ENCODE results near the gene ZNF385B. TPM values are rescaled to one million over a fixed set of nuclear protein-coding genes. Genes with fewer than 3 reads are reported as not detected.
A peak's percentile ranks its signal among the peaks of the same experiment; 100 is the strongest.
"Not testable (repeated sequence)": the region's sequence is repeated elsewhere in the genome, so short reads cannot be mapped to it uniquely, and the experiment has no call there.

Gene ZNF385B
- not detected in 2 replicates for total RNA-seq

DNA sequence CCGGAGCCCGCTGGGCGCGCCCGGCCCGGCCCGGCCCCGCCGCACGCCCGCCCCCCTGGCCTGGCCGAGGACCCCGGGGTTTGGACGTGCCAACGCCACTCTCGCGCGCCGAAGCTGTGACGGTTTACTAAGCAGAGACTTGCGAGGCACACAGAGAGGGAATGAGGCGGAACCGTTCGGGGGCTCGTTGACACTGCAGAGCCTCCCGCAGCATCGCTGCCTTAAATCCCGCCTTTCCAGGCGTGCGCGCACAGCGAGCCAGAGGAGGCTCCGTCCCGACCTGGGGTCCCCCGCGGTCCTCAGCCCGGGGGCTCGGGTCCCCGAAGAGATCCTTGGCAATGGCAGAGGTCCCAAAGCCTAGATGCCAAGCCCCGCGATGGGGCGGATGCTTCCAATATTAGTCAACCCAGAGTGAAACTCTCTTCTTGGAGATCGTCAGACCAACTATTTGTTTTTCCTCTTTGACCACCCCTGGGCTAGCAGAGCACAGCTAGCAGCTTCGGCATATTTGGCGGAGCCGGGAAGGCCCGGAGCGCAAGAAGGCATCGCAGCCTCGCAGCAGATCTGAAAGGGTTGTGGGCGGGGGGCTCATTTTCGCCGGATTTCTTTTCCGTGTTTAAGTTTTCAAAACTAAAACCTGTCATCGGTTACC is at the start of gene ZNF385B:
Gene ZNF385B, minus strand, starts transcription at position 197 of the 652 bp plus-strand sequence.
- peak within 1 kb of the TSS; percentile 55 for H3K4me3 Mint-ChIP-seq

DNA sequence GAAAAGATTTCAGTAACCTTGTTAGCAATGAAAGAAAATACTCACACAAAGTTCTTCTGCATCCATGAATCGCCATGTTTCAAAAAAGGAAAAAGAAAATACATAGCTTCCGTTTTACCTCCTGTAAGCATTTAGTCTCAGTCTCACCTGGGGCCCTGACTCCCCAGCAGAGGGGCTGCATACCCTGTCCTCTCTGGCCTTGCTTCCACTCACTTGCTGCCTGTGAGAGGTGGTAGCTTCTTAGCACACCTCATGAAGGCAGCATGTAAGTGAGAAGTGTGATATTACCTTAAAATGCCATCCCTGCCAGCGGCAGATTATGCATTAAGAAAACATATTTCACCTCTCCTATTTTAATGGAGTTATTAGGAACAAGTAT is 49.3 kb upstream of the ZNF385B start:
- no peaks in the 10 kb centered on the region for H3K36me3 Mint-ChIP-seq (ENCODE audit: low read depth)
- H3K27me3 Mint-ChIP-seq = no peaks in the 10 kb centered on the region
- H3K4me3 Mint-ChIP-seq = no peak overlapping the region
- DNase-seq = no peak
- no peaks in the 10 kb centered on the region for H3K4me1 Mint-ChIP-seq
- intact Hi-C loops (cut with micrococcal nuclease) = no loop called here
- no peaks in the 10 kb centered on the region for H3K9me3 Mint-ChIP-seq
- no peak overlapping the region for H3K27ac Mint-ChIP-seq

More for the DNA sequence above, at the start of gene ZNF385B:
- Mint-ChIP-seq H3K9me3 (no peaks in the 10 kb centered on the region), H3K36me3 (ENCODE audit: low read depth) (no peaks in the 10 kb centered on the region), H3K27me3 (peaks cover 69% of the 10 kb centered on the region), H3K4me1 (peaks cover 11% of the 10 kb centered on the region), H3K27ac (no peak within 1 kb of the TSS)
- no peak for DNase-seq
- intact Hi-C loops (cut with micrococcal nuclease) = no loop called here

DNA sequence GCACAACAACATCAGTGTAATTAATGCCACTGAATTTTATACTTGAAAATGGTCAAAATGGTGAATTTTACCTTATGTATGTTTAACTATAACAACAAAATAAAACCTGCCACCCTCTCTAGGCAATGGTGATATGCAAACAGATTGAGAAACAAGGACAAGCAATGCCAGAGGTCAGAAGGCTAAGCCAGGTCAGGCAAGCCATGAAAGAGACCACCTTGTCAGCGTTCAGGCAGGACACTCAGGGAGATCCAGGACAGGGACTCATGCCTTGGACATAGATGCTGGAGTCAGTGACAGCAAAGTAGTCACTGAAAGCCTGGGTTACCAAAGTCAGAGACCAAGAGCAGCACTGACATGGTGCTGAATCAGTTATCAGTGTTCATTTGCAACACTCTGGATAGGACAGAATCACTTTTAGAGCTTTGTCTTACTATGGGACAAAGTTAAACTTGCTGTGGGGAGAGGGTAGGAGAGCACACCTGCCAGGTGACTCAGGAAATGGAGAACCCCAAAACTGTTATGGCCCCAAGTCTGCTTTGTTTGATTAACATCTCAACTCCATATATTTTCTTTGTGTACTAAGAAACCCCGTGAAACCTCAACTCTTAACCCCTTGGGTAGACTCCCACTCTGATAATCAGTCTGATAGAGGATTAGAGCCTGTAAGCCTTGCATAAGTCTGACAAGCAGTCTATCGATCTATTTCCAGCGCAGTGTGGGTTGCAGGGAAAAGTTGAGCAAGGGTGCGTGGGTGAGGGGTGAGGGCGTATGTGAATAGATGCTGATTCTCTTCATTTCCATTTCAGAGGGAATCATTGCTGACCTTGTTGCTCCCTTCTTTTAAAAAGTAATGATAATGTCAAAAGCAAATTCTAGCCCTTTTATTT is 48.7 kb upstream of the ZNF385B start:
- Mint-ChIP-seq H3K36me3 (ENCODE audit: low read depth) (no peaks in the 10 kb centered on the region), H3K4me1 (no peaks in the 10 kb centered on the region), H3K4me3 (no peak overlapping the region), H3K27ac (no peak overlapping the region), H3K27me3 (no peaks in the 10 kb centered on the region), H3K9me3 (no peaks in the 10 kb centered on the region)
- no peak for DNase-seq
- intact Hi-C loops (cut with micrococcal nuclease) = no loop called here

DNA sequence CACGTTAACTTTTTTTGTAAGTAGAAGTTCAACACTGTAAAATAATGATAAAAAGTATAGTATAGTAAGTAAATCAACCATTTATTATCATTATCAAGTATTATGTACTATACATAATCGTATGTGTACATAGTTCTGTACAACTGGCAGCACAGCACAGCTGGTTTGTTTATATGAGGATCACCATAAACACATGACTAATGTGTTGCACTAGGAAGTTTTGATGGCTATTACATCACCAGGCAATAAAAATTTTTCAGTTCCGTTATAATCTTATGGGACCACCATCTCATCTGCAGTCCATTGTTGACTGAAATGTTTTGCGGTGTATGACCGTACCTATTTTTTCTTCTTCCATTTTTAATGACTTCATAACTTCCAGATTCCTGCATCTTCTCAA is 39.2 kb upstream of the ZNF385B start:
- H3K27me3 Mint-ChIP-seq = no peaks in the 10 kb centered on the region
- intact Hi-C loops (cut with micrococcal nuclease) = no loop called here
- no peaks in the 10 kb centered on the region for H3K4me1 Mint-ChIP-seq
- H3K27ac Mint-ChIP-seq = no peak overlapping the region
- H3K4me3 Mint-ChIP-seq = no peak overlapping the region
- no peak for DNase-seq
- H3K9me3 Mint-ChIP-seq = no peaks in the 10 kb centered on the region
- no peaks in the 10 kb centered on the region for H3K36me3 Mint-ChIP-seq (ENCODE audit: low read depth)

DNA sequence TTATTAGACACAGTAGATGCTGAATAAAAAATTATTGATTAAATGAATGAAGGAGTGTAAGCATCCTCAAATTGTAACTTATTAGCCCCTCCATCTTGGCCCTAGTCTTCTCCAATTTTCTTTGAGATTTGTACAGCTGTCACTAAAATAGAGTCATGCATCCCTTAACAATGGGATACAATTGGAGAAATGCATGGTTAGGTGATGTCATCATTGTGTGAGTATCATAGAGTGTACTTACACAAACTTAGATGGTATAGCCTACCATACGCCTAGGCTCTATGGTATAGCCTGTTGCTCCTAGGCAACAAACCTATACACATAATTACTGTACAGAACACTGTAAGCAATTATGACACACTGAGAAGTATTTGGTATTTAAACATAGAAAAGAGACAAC is 38.3 kb upstream of the ZNF385B start:
- no peaks in the 10 kb centered on the region for H3K4me1 Mint-ChIP-seq
- H3K36me3 Mint-ChIP-seq (ENCODE audit: low read depth) = no peaks in the 10 kb centered on the region
- no peak overlapping the region for H3K4me3 Mint-ChIP-seq
- H3K9me3 Mint-ChIP-seq = no peaks in the 10 kb centered on the region
- no peak overlapping the region for H3K27ac Mint-ChIP-seq
- H3K27me3 Mint-ChIP-seq = peaks cover 3% of the 10 kb centered on the region
- intact Hi-C loops (cut with micrococcal nuclease) = no loop called here
- no peak for DNase-seq

DNA sequence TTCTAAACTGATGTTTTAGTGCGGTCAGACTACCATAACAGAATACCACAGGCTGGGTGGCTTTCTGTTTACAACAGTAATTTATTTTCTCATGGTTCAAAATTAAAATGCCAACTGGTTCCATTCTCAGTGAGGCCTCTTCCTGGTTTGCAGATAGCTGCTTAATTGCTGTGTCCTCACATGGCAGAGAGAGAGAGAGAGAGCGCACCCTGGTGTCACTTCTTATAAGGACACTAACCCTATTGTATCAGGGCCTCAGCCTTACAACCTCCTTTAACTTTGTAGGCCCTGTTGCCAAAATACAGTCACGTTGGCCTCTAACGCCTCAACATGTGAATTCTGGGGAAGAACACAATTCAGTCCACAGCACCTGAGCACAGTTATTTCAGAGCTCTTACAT is 37.5 kb upstream of the ZNF385B start:
- intact Hi-C loops (cut with micrococcal nuclease) = no loop called here
- Mint-ChIP-seq H3K36me3 (ENCODE audit: low read depth) (no peaks in the 10 kb centered on the region), H3K4me3 (no peak overlapping the region), H3K9me3 (no peaks in the 10 kb centered on the region), H3K4me1 (no peaks in the 10 kb centered on the region), H3K27me3 (peaks cover 3% of the 10 kb centered on the region), H3K27ac (no peak overlapping the region)
- DNase-seq = peak; percentile 65

DNA sequence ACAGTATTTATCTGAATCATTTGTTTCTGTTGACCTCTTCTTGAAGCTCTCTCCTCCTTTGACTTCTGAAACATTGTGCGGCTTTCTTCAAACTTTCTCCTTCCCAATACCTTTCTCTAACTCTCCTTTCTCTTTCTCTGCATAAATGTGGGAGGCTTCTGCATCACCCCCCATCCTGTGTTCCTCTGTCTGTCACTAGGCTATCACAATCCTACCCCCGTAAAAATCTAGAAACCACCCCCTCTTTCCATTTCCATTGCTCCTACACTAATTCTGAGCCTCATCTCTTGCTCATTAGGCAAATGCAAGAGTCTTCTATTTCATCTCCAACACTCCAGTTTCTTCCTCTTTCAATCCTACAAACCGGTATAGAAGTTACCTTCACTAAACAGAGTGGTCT is 32.2 kb upstream of the ZNF385B start:
- Mint-ChIP-seq H3K36me3 (ENCODE audit: low read depth) (no peaks in the 10 kb centered on the region), H3K27ac (no peak overlapping the region), H3K4me1 (no peaks in the 10 kb centered on the region), H3K4me3 (no peak overlapping the region), H3K9me3 (no peaks in the 10 kb centered on the region), H3K27me3 (peaks cover 3% of the 10 kb centered on the region)
- DNase-seq = no peak
- intact Hi-C loops (cut with micrococcal nuclease) = no loop called here

DNA sequence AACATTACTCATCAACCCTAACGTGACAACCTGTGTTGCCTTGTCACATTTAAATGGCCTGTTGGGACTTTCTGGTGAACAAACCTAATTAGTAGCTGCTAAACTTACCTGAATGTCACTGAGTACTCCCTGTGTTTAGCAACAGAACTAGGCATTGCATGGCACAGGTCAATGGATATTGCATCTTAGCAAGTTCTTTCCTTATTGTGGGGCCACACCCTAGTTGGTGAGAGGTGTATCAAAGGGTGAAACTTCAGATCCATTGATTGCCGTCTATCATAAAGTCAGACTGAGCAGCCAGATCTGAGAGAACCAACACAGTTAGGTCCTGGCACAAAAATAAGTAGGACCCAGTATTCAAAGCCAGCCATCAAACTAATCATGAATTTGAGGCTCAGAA is 29.8 kb upstream of the ZNF385B start:
- no peak overlapping the region for H3K27ac Mint-ChIP-seq
- intact Hi-C loops (cut with micrococcal nuclease) = no loop called here
- peaks cover 3% of the 10 kb centered on the region for H3K27me3 Mint-ChIP-seq

DNA sequence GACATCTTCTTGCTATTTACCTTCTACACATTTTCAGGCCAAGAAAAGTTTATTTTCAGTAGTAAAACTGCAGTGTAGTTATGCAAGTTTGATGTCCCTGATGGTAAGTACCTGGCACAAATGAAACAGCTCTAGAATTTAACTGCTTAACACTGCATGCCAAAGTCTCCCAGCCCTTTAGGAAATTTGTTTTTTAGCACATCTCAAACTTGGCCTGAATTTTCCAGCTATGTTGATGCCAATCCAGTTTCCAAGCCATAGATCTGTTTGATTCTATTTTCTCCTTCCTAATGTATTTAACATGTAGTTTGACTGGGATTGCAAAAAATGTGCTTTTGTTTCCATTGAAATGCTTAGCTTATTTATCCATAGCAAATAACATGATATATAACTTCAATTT is 29.3 kb upstream of the ZNF385B start:
- Mint-ChIP-seq H3K36me3 (ENCODE audit: low read depth) (no peaks in the 10 kb centered on the region), H3K4me1 (no peaks in the 10 kb centered on the region), H3K9me3 (no peaks in the 10 kb centered on the region), H3K27ac (no peak overlapping the region), H3K4me3 (no peak overlapping the region), H3K27me3 (peaks cover 3% of the 10 kb centered on the region)
- DNase-seq = no peak
- intact Hi-C loops (cut with micrococcal nuclease) = no loop called here

More for the DNA sequence above, 29.8 kb upstream of the ZNF385B start:
- H3K4me3 Mint-ChIP-seq = no peak overlapping the region
- H3K36me3 Mint-ChIP-seq (ENCODE audit: low read depth) = no peaks in the 10 kb centered on the region
- DNase-seq = no peak
- H3K4me1 Mint-ChIP-seq = no peaks in the 10 kb centered on the region
- no peaks in the 10 kb centered on the region for H3K9me3 Mint-ChIP-seq

DNA sequence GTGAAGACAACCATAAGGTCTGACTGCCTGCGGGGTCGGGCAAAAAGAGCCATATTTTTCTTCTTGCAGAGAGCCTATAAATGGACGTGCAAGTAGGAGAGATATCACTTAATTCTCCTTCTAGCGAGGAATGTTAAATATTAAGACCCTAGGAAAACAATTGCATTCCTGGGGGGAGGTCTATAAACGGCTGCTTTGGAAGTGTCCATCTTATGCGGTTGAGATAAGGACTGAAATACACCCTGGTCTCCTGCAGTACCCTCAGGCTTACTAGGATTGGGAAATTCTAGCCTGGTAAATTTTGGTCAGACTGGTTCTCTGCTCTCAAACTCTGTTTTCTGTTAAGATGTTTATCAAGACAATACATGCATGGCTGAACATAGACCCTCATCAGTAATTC is 27.2 kb upstream of the ZNF385B start:
- intact Hi-C loops (cut with micrococcal nuclease); DNase-seq; H3K27ac Mint-ChIP-seq; H3K4me3 Mint-ChIP-seq; H3K4me1 Mint-ChIP-seq; H3K9me3 Mint-ChIP-seq; H3K27me3 Mint-ChIP-seq; H3K36me3 Mint-ChIP-seq (ENCODE audit: low read depth): not testable (repeated sequence)

DNA sequence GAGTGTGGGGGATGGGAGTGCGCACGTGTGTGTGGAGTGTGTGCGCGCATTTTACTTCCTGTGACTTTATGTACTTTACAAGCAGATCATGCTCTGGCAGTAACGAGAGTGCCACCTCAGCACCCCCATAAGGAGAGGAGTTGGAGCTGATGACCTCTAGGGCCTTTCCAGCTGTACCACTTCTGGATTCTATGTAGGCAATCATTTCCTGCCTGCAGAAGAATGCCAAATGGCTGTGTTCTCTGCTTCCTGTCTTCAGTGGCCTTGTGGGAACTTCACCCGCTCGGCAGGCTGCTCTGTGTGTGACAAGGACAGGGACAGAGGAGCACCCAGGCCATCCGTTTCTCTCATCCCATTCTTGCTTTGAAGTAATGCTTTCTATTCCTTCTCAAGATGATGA is 22.8 kb upstream of the ZNF385B start:
- Mint-ChIP-seq H3K4me1 (no peaks in the 10 kb centered on the region), H3K4me3 (no peak overlapping the region), H3K9me3 (no peaks in the 10 kb centered on the region), H3K27me3 (peaks cover 4% of the 10 kb centered on the region), H3K27ac (no peak overlapping the region), H3K36me3 (ENCODE audit: low read depth) (no peaks in the 10 kb centered on the region)
- no peak for DNase-seq
- intact Hi-C loops (cut with micrococcal nuclease) = no loop called here

DNA sequence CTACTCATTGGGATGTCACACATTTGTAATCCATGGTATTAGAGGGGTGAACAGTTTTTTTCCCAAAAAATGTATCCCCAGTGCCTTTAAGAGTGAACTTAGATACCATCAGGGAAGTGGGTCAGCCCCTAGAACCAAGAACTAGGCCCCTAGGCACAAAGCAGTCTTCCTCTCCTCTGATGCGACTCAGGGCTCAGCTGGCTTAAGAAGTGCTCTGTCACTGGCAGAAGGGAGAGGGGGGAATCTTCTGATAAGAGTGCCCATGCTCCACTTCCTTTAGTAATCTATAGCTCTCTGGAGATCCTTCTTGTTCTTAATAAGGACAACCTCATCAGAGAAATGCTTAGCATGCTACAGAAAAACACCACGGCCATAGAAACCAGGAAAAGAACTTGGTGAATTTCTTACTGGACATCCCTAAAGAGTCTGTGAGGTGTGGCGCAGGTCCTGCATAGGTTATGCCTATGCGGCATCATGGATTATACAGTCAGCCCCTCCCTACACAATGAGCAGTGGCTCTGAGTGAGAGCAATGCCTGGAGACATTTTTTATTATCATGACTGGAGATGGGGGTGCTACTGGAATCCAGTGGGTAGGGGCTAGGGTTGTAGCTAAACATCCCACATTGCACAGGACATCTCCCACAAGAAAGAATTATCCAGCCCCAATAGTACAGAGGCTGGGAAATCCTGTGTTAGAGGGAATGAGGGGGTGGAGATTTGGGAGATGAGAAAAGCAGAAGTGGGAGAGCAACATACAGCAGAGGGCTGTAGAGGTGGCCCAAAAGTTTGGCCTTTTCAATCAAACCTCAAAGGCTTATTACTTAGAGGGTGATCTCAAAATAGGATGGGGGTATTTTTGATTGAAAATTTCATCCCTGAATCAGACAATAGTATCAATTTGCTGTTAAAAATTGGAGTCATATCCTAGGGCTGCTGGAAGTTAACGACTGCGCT is 21.7 kb upstream of the ZNF385B start:
- Mint-ChIP-seq H3K4me3 (no peak overlapping the region), H3K9me3 (no peaks in the 10 kb centered on the region), H3K27me3 (peaks cover 4% of the 10 kb centered on the region), H3K4me1 (no peaks in the 10 kb centered on the region), H3K27ac (no peak overlapping the region), H3K36me3 (ENCODE audit: low read depth) (no peaks in the 10 kb centered on the region)
- intact Hi-C loops (cut with micrococcal nuclease) = no loop called here
- no peak for DNase-seq

DNA sequence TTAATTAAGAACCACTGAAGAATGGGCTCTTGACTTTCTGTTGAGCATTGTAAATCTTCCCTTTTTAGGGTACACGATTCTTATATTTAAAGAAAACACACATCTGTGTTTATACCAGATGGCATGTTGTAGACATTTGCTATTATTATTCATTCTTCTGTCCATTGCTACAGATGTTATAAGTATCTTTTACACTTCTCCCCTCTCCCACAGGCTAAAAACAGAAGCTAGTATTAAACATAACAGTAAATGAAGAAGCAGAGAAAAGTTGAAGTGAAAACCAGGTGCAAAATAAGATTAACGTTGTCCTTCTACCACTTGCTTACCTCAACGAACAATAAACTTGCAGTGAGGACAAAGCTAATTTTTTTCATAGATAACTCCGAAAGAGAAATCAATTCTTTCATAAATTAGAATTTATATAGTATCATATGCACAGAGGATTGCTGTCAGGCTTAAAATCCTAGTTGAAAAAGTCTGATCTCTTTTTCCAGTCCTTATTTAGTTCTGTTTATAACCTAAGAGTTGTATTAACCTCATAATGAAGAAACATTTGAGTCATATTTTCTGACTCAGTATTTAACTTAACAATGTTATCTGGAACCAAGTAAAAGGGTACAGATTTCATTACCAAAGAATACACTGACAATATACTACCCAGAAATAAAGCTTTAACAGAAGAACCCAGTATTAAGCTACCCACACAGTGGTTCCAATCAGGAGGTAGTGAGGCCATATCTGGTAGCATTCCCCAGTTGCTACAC is 16.4 kb upstream of the ZNF385B start:
- no peak overlapping the region for H3K4me3 Mint-ChIP-seq
- H3K27me3 Mint-ChIP-seq = peaks cover 7% of the 10 kb centered on the region
- no peaks in the 10 kb centered on the region for H3K36me3 Mint-ChIP-seq (ENCODE audit: low read depth)
- no peak overlapping the region for H3K27ac Mint-ChIP-seq
- intact Hi-C loops (cut with micrococcal nuclease) = no loop called here
- H3K4me1 Mint-ChIP-seq = no peaks in the 10 kb centered on the region
- H3K9me3 Mint-ChIP-seq = no peaks in the 10 kb centered on the region
- DNase-seq = no peak

All from activated CD4-positive, alpha-beta T cell treated with anti-CD3 and anti-CD28 coated beads, Interleukin-2, amount 10 ng/mL, durations not matched to agents 24 days and 14 days (primary cell).